Neuronal stem cell (in vitro differentiated cells): ENCODE results near the gene SLF1. TPM values are rescaled to one million over a fixed set of nuclear protein-coding genes. Genes with fewer than 3 reads are reported as not detected.
A peak's percentile ranks its signal among the peaks of the same experiment; 100 is the strongest.
"Not testable (repeated sequence)": the region's sequence is repeated elsewhere in the genome, so short reads cannot be mapped to it uniquely, and the experiment has no call there.

ENCODE experiments used
- DNase-seq: peaks from one replicate; pipeline ENCODE4 v3.0.0-alpha.2; 2013; ENCODE audit warnings: low spot score
- H2AFZ ChIP-seq: one replicate; pipeline ENCODE4 v1.6.1; 2013; ENCODE audit warnings: mild to moderate bottlenecking, low read length, inconsistent platforms
- H2AK5ac ChIP-seq: 2 replicates; pipeline ENCODE4 v1.6.1; 2013; ENCODE audit warnings: low read depth, mild to moderate bottlenecking, inconsistent platforms, low read length, moderate library complexity, mixed read lengths
- H2BK120ac ChIP-seq: 2 replicates; pipeline ENCODE4 v1.6.1; 2013; ENCODE audit warnings: low read depth, mild to moderate bottlenecking, inconsistent platforms, low read length, moderate library complexity, mixed read lengths
- H2BK12ac ChIP-seq: one replicate; pipeline ENCODE4 v1.6.1; 2013; ENCODE audit warnings: low read length, inconsistent platforms
- H2BK15ac ChIP-seq: 2 replicates; pipeline ENCODE4 v1.6.1; 2013; ENCODE audit warnings: mild to moderate bottlenecking, low read length, inconsistent platforms, mixed read lengths
- H2BK5ac ChIP-seq: one replicate; pipeline ENCODE4 v1.6.1; 2013; ENCODE audit warnings: inconsistent platforms, mild to moderate bottlenecking, low read length, moderate library complexity
- H3K14ac ChIP-seq: one replicate; pipeline ENCODE4 v1.6.1; 2013; ENCODE audit warnings: low read length, inconsistent platforms
- H3K18ac ChIP-seq: 2 replicates; pipeline ENCODE4 v1.6.1; 2013; ENCODE audit warnings: low read length, inconsistent platforms
- H3K23ac ChIP-seq: 2 replicates; pipeline ENCODE4 v1.6.1; 2013; ENCODE audit warnings: low read depth, mild to moderate bottlenecking, mixed read lengths, low read length, inconsistent platforms; ENCODE audit not compliant: poor library complexity
- H3K27ac ChIP-seq: replicated peaks from 3 replicates; pipeline ENCODE4 v1.5.1; 2013; ENCODE audit warnings: low read length, inconsistent platforms
- H3K27me3 ChIP-seq, 3 experiments: 2 replicates each; pipeline ENCODE4 v1.6.1; 2013; ENCODE audit warnings: low read length in 3 of 3, mild to moderate bottlenecking in 2 of 3, inconsistent platforms in 1 of 3, low read depth in 1 of 3, mixed read lengths in 1 of 3, moderate library complexity in 1 of 3; ENCODE audit not compliant: control insufficient read depth in 3 of 3, insufficient read depth in 3 of 3
- H3K36me3 ChIP-seq, 2 donors: replicated peaks in 1 of 2; 2 replicates each; pipeline ENCODE4 v1.6.1; 2013; ENCODE audit warnings: low read length in 2 of 2; ENCODE audit not compliant: control insufficient read depth in 2 of 2, insufficient read depth in 2 of 2
- H3K4ac ChIP-seq: 2 replicates; pipeline ENCODE4 v1.6.1; 2013; ENCODE audit warnings: inconsistent platforms, mild to moderate bottlenecking, low read length, moderate library complexity
- H3K4me1 ChIP-seq, 2 donors: 1 replicate in 1 of 2; 2 replicates in 1 of 2; pipeline ENCODE4 v1.6.1; 2013; ENCODE audit warnings: low read length in 2 of 2, low read depth in 1 of 2; ENCODE audit not compliant: control insufficient read depth in 2 of 2, insufficient read depth in 1 of 2
- H3K4me2 ChIP-seq: one replicate; pipeline ENCODE4 v1.6.1; 2013; ENCODE audit warnings: mild to moderate bottlenecking, low read length, inconsistent platforms; ENCODE audit not compliant: insufficient read depth, poor library complexity, severe bottlenecking
- H3K4me3 ChIP-seq, 2 donors: 2 replicates each; pipeline ENCODE4 v1.5.1; 2013; ENCODE audit warnings: low read length in 2 of 2, mild to moderate bottlenecking in 2 of 2, inconsistent platforms in 1 of 2, moderate library complexity in 1 of 2
- H3K79me1 ChIP-seq: one replicate; pipeline ENCODE4 v1.6.1; 2013; ENCODE audit warnings: low read depth, mild to moderate bottlenecking, inconsistent platforms, low read length, moderate library complexity
- H3K9ac ChIP-seq: one replicate; pipeline ENCODE4 v1.6.1; 2013; ENCODE audit warnings: mild to moderate bottlenecking, low read depth, low read length, inconsistent platforms; ENCODE audit not compliant: poor library complexity
- H3K9me3 ChIP-seq, 2 donors: replicated peaks in 1 of 2; 2 replicates each; pipeline versions ENCODE3 to v1.6.1; 2013; ENCODE audit warnings: low read length in 2 of 2, mild to moderate bottlenecking in 2 of 2, inconsistent platforms in 1 of 2, low read depth in 1 of 2, mixed read lengths in 1 of 2, moderate library complexity in 1 of 2; ENCODE audit not compliant: control insufficient read depth in 2 of 2, insufficient read depth in 1 of 2
- H4K8ac ChIP-seq: one replicate; pipeline ENCODE4 v1.6.1; 2013; ENCODE audit warnings: low read depth, mild to moderate bottlenecking, inconsistent platforms, low read length, moderate library complexity
- H4K91ac ChIP-seq: one replicate; pipeline ENCODE4 v1.6.1; 2013; ENCODE audit warnings: low read length, low read depth, mild to moderate bottlenecking, inconsistent platforms; ENCODE audit not compliant: poor library complexity
- WGBS, 2 donors: extraction: QIAGEN DNeasy Blood & Tissue Kit; methylation state at CpG; one replicate each; pipeline ENCODE4 v1.1.7; 2013; ENCODE audit warnings: missing lambda C conversion rate in 2 of 2, mixed read lengths in 1 of 2; ENCODE audit not compliant: insufficient read length in 2 of 2, insufficient replicate concordance in 1 of 2; ENCODE audit errors: extremely low coverage in 2 of 2; 5-methylcytosine and 5-hydroxymethylcytosine counted together
- polyA plus RNA-seq, 2 experiments: library from polyadenylated mRNA; stranded (reverse); fragments of 200-250 nt; gene quantifications; one replicate each; pipeline ENCODE4 v1.2.3, GENCODE V29; 2013

SLF1 gene
- 20.3 TPM for polyA plus RNA-seq (2013, experiment 1 of 2)
- 19.5 TPM for polyA plus RNA-seq (2013, experiment 2 of 2)

GRCh38 chr5:94618493-94619328 lies at the start of gene SLF1, which contains the start of gene KIAA0825:
TSS of gene SLF1 (plus strand) at chr5:94618669. CDS start at chr5:94628811, 10,142 bp downstream.
TSS of gene KIAA0825 (minus strand) at chr5:94618604. CDS start at chr5:94537126, 81,478 bp downstream.
- no peaks in the 10 kb centered on the region for H3K79me1 ChIP-seq
- H3K4me2 ChIP-seq: peak within 1 kb of the TSS; percentile 54
- peak within 1 kb of the TSS; percentile 82 for H4K8ac ChIP-seq
- H2BK15ac ChIP-seq: no peak within 1 kb of the TSS
- peak within 1 kb of the TSS; percentile 80 for H3K23ac ChIP-seq
- WGBS, 2 donors: no CpG with 5 or more reads among the region's 63 CpGs
- no peaks in the 10 kb centered on the region for H3K27me3 ChIP-seq
- peak within 1 kb of the TSS; percentile 90 for H2BK5ac ChIP-seq
- H2BK120ac ChIP-seq: no peak within 1 kb of the TSS
- H3K9ac ChIP-seq: peak within 1 kb of the TSS; percentile 94
- peak within 1 kb of the TSS; percentile 95 for H2AFZ ChIP-seq
- H3K27ac ChIP-seq: peak within 1 kb of the TSS; percentile 90
- no peak within 1 kb of the TSS for H2BK12ac ChIP-seq
- H4K91ac ChIP-seq: no peak within 1 kb of the TSS
- peak within 1 kb of the TSS; percentile 71 to 99 for H3K4me3 ChIP-seq
- no peaks in the 10 kb centered on the region for H3K9me3 ChIP-seq
- peak within 1 kb of the TSS; percentile 31 for H3K14ac ChIP-seq
- peak within 1 kb of the TSS; percentile 92 for H3K18ac ChIP-seq
- no peaks in the 10 kb centered on the region for H3K36me3 ChIP-seq
- DNase-seq: peak; percentile 79
- H3K4me1 ChIP-seq: peaks cover 1 to 4% of the 10 kb centered on the region in 2 donors
- H3K4ac ChIP-seq: no peak within 1 kb of the TSS
- H2AK5ac ChIP-seq: no peak within 1 kb of the TSS

- DNase-seq: no peak
- no peaks in the 10 kb centered on the region for H3K27me3 ChIP-seq
- H3K4me2 ChIP-seq: no peak overlapping the region
- H2BK5ac ChIP-seq: no peak overlapping the region
- H3K4me3 ChIP-seq: no peak overlapping the region
- H2BK120ac ChIP-seq: no peak overlapping the region
- no peak overlapping the region for H3K18ac ChIP-seq
- H3K36me3 ChIP-seq: no peaks in the 10 kb centered on the region
- no peak overlapping the region for H4K91ac ChIP-seq
- no peak overlapping the region for H2BK15ac ChIP-seq
- H2AFZ ChIP-seq: no peak overlapping the region
- no peak overlapping the region for H3K27ac ChIP-seq
- no peak overlapping the region for H3K4ac ChIP-seq
- H3K79me1 ChIP-seq: no peaks in the 10 kb centered on the region
- H3K4me1 ChIP-seq: no peaks in the 10 kb centered on the region
- H3K23ac ChIP-seq: no peak overlapping the region
- no peak overlapping the region for H4K8ac ChIP-seq
- no peak overlapping the region for H3K14ac ChIP-seq
- H3K9me3 ChIP-seq: no peaks in the 10 kb centered on the region
- no peak overlapping the region for H2BK12ac ChIP-seq
- no peak overlapping the region for H3K9ac ChIP-seq
- H2AK5ac ChIP-seq: no peak overlapping the region
Measured at GRCh38 chr5:94571415-94571814, 47.1 kb upstream of the SLF1 start.

GRCh38 chr5:94573349-94573748 lies 45.1 kb upstream of the SLF1 start:
- not testable (repeated sequence) for H3K4ac ChIP-seq, H3K27me3 ChIP-seq, H2BK5ac ChIP-seq, H3K4me2 ChIP-seq, H3K18ac ChIP-seq, H3K79me1 ChIP-seq, H3K23ac ChIP-seq, H2BK12ac ChIP-seq, H2BK120ac ChIP-seq, H2AK5ac ChIP-seq, H2AFZ ChIP-seq, H3K14ac ChIP-seq, H3K9me3 ChIP-seq, DNase-seq, H3K36me3 ChIP-seq, H3K27ac ChIP-seq, H4K91ac ChIP-seq, H4K8ac ChIP-seq, H3K9ac ChIP-seq, H3K4me3 ChIP-seq, H2BK15ac ChIP-seq, H3K4me1 ChIP-seq
- no CpG with 5 or more reads among the region's 1 CpG for WGBS, 2 donors

- Histone ChIP-seq H2BK120ac (no peak overlapping the region), H3K14ac (no peak overlapping the region), H3K9ac (no peak overlapping the region), H3K4me3 (no peak overlapping the region), H3K36me3 (no peaks in the 10 kb centered on the region), H3K4me1 (no peaks in the 10 kb centered on the region), H2AFZ (no peak overlapping the region), H3K18ac (no peak overlapping the region), H4K91ac (no peak overlapping the region), H2BK12ac (no peak overlapping the region), H2AK5ac (no peak overlapping the region), H4K8ac (no peak overlapping the region), H3K79me1 (no peaks in the 10 kb centered on the region), H3K27ac (no peak overlapping the region), H3K4me2 (no peak overlapping the region), H3K27me3 (no peaks in the 10 kb centered on the region), H3K4ac (no peak overlapping the region), H2BK15ac (no peak overlapping the region), H3K9me3 (no peaks in the 10 kb centered on the region), H2BK5ac (no peak overlapping the region), H3K23ac (no peak overlapping the region)
- DNase-seq: no peak
- 100% methylated on average over 1 to 2 of the region's 4 CpGs for WGBS, 2 donors
Measured at GRCh38 chr5:94575196-94575595, 43.3 kb upstream of the SLF1 start.
